IPS-20b (cell line): ENCODE measurements around the gene KRT15.
A peak's percentile ranks its signal among the peaks of the same experiment; 100 is the strongest.

Experiments
- H3K27ac ChIP-seq: one replicate; pipeline ENCODE4 v1.5.1; 2013; ENCODE audit warnings: low read length
- H3K27me3 ChIP-seq: 2 replicates; pipeline ENCODE4 v1.6.1; 2013; ENCODE audit warnings: mild to moderate bottlenecking, low read length, inconsistent platforms; ENCODE audit not compliant: insufficient read depth
- H3K36me3 ChIP-seq: 2 replicates; pipeline ENCODE4 v1.6.1; 2013; ENCODE audit warnings: low read depth, mild to moderate bottlenecking, inconsistent platforms, low read length, moderate library complexity; ENCODE audit not compliant: insufficient read depth
- H3K4me1 ChIP-seq: 2 replicates; pipeline ENCODE4 v1.6.1; 2013; ENCODE audit warnings: mild to moderate bottlenecking, control low read depth, inconsistent platforms, low read length, moderate library complexity; ENCODE audit not compliant: insufficient read depth
- H3K4me3 ChIP-seq: 2 replicates; pipeline ENCODE4 v1.5.1; 2013; ENCODE audit warnings: mild to moderate bottlenecking, low read length, inconsistent platforms
- H3K9ac ChIP-seq: 2 replicates; pipeline ENCODE4 v1.6.1; 2013; ENCODE audit warnings: low read depth, mild to moderate bottlenecking, inconsistent platforms, low read length, moderate library complexity
- H3K9me3 ChIP-seq: 2 replicates; pipeline ENCODE4 v1.6.1; 2013; ENCODE audit warnings: mild to moderate bottlenecking, low read depth, low read length, inconsistent platforms; ENCODE audit not compliant: insufficient read depth

The KRT15 gene

GRCh38 chr17:41534899-41535546 is 16.3 kb upstream of the KRT15 start:
- H3K9ac ChIP-seq, result no peak overlapping the region
- no peaks in the 10 kb centered on the region for H3K27me3 ChIP-seq
- no peak overlapping the region for H3K27ac ChIP-seq
- peaks cover 19% of the 10 kb centered on the region for H3K4me1 ChIP-seq
- no peak overlapping the region for H3K4me3 ChIP-seq
- no peaks in the 10 kb centered on the region for H3K9me3 ChIP-seq
- H3K36me3 ChIP-seq, result no peaks in the 10 kb centered on the region

- no peaks in the 10 kb centered on the region for H3K36me3 ChIP-seq
- H3K27me3 ChIP-seq, result peaks cover 5% of the 10 kb centered on the region
- H3K4me3 ChIP-seq, result no peak overlapping the region
- H3K27ac ChIP-seq, result no peak overlapping the region
- H3K9ac ChIP-seq, result no peak overlapping the region
- H3K4me1 ChIP-seq, result peaks cover 24% of the 10 kb centered on the region
- no peaks in the 10 kb centered on the region for H3K9me3 ChIP-seq
These were observed 14.9 kb upstream of the KRT15 start for GRCh38 chr17:41533613-41534012.

- Histone ChIP-seq H3K9me3 (no peaks in the 10 kb centered on the region), H3K27me3 (peaks cover 5% of the 10 kb centered on the region), H3K9ac (no peak overlapping the region), H3K27ac (no peak overlapping the region), H3K36me3 (no peaks in the 10 kb centered on the region), H3K4me1 (peaks cover 24% of the 10 kb centered on the region), H3K4me3 (no peak overlapping the region)
These were observed 14.4 kb upstream of the KRT15 start for GRCh38 chr17:41532947-41533570.

GRCh38 chr17:41531993-41532392 is 13.3 kb upstream of the KRT15 start:
- H3K9ac ChIP-seq, result no peak overlapping the region
- no peaks in the 10 kb centered on the region for H3K9me3 ChIP-seq
- no peak overlapping the region for H3K4me3 ChIP-seq
- H3K36me3 ChIP-seq, result no peaks in the 10 kb centered on the region
- peaks cover 13% of the 10 kb centered on the region for H3K27me3 ChIP-seq
- H3K27ac ChIP-seq, result no peak overlapping the region
- peaks cover 24% of the 10 kb centered on the region for H3K4me1 ChIP-seq

GRCh38 chr17:41530062-41531048 is 11.7 kb upstream of the KRT15 start:
- Histone ChIP-seq H3K27ac (no peak overlapping the region), H3K36me3 (peaks cover 8% of the 10 kb centered on the region; the same call in 1 of the 2 replicates), H3K27me3 (peaks cover 14% of the 10 kb centered on the region), H3K9me3 (no peaks in the 10 kb centered on the region), H3K4me1 (peaks cover 18% of the 10 kb centered on the region), H3K4me3 (no peak overlapping the region), H3K9ac (no peak overlapping the region)

- no peak overlapping the region for H3K4me3 ChIP-seq
- H3K27me3 ChIP-seq, result peaks cover 14% of the 10 kb centered on the region
- no peaks in the 10 kb centered on the region for H3K9me3 ChIP-seq
- H3K27ac ChIP-seq, result no peak overlapping the region
- no peak overlapping the region for H3K9ac ChIP-seq
- H3K4me1 ChIP-seq, result peaks cover 18% of the 10 kb centered on the region
- H3K36me3 ChIP-seq, result peaks cover 17% of the 10 kb centered on the region
These were observed 10.8 kb upstream of the KRT15 start for GRCh38 chr17:41529491-41529915.

GRCh38 chr17:41528959-41529353 is 10.3 kb upstream of the KRT15 start:
- H3K36me3 ChIP-seq, result peaks cover 22% of the 10 kb centered on the region
- H3K27ac ChIP-seq, result peak overlapping the region; percentile 26
- H3K9ac ChIP-seq, result no peak overlapping the region; the same call in 1 of the 2 replicates
- no peak overlapping the region for H3K4me3 ChIP-seq
- peaks cover 18% of the 10 kb centered on the region for H3K4me1 ChIP-seq
- H3K9me3 ChIP-seq, result no peaks in the 10 kb centered on the region
- H3K27me3 ChIP-seq, result peaks cover 14% of the 10 kb centered on the region

GRCh38 chr17:41527063-41528023 is 8.7 kb upstream of the KRT15 start:
- peaks cover 35% of the 10 kb centered on the region for H3K36me3 ChIP-seq
- H3K4me3 ChIP-seq, result peak overlapping the region; percentile 84
- peaks cover 14% of the 10 kb centered on the region for H3K27me3 ChIP-seq
- H3K9me3 ChIP-seq, result no peaks in the 10 kb centered on the region
- peaks cover 19% of the 10 kb centered on the region for H3K4me1 ChIP-seq
- peak overlapping the region; percentile 90 for H3K9ac ChIP-seq
- H3K27ac ChIP-seq, result peak overlapping the region; percentile 40

GRCh38 chr17:41524261-41524660 is 5.6 kb upstream of the KRT15 start:
- H3K4me1 ChIP-seq, result peaks cover 15% of the 10 kb centered on the region; the same call in 1 of the 2 replicates
- H3K9ac ChIP-seq, result no peak overlapping the region
- H3K9me3 ChIP-seq, result no peaks in the 10 kb centered on the region
- peaks cover 10% of the 10 kb centered on the region; the same call in 1 of the 2 replicates for H3K27me3 ChIP-seq
- peaks cover 35% of the 10 kb centered on the region for H3K36me3 ChIP-seq
- H3K27ac ChIP-seq, result no peak overlapping the region
- no peak overlapping the region for H3K4me3 ChIP-seq

- Histone ChIP-seq H3K27me3 (peaks cover 8% of the 10 kb centered on the region; the same call in 1 of the 2 replicates), H3K4me1 (peaks cover 11% of the 10 kb centered on the region; the same call in 1 of the 2 replicates), H3K9ac (no peak overlapping the region), H3K27ac (no peak overlapping the region), H3K36me3 (peaks cover 35% of the 10 kb centered on the region), H3K9me3 (no peaks in the 10 kb centered on the region), H3K4me3 (no peak overlapping the region)
These were observed 5.1 kb upstream of the KRT15 start for GRCh38 chr17:41523787-41524186.
